T-cell (primary cell): ENCODE measurements around the gene AWAT1. TPM values are rescaled to one million over a fixed set of nuclear protein-coding genes. Genes with fewer than 3 reads are reported as not detected.
"Not testable (repeated sequence)": the region's sequence is repeated elsewhere in the genome, so short reads cannot be mapped to it uniquely, and the experiment has no call there.

Experiments used
- ATAC-seq, 4 experiments: fragments of 200-7000 bp in 3 of 4; fragments of 150-1000 bp in 1 of 4; cut with Tn5 transposase; replicated peaks in 1 of 4; 1 replicate in 3 of 4; 2 replicates in 1 of 4; pipeline ENCODE4 v1.10.0; 2021; ENCODE audit warnings: moderate library complexity in 3 of 4, mild to moderate bottlenecking in 2 of 4, moderate number of reproducible peaks in 1 of 4
- CTCF ChIA-PET, 2 donors: fragments of 300-600 bp; sonication (Branson Sonifier 250); formaldehyde crosslinking; loops; one replicate each; lab custom pipeline; 2022; ENCODE audit warnings: antibody characterized with exemption in 2 of 2; lab: Charles Lee
- POLR2A ChIA-PET, 2 donors: fragments of 300-600 bp; sonication (Branson Sonifier 250); formaldehyde crosslinking; loops; one replicate each; lab custom pipeline; 2022; ENCODE audit warnings: antibody characterized with exemption in 2 of 2; lab: Charles Lee
- DNase-seq, 35 experiments: peaks; one replicate each; pipeline versions ENCODE4 v3.0.0 to v3.0.0-alpha.2; 2013 to 2023
- H3K27ac ChIP-seq: one replicate; pipeline ENCODE4 v1.5.1; 2013; ENCODE audit warnings: low read length
- H3K27me3 ChIP-seq, 2 experiments: replicated peaks in 1 of 2; 1 replicate in 1 of 2; 2 replicates in 1 of 2; pipeline versions ENCODE4 v1.6.1 to v1.7.0; 2013; ENCODE audit warnings: low read length in 1 of 2, mixed read lengths in 1 of 2; ENCODE audit not compliant: control insufficient read depth in 2 of 2, insufficient read depth in 2 of 2; ENCODE audit errors: extremely low read depth in 1 of 2
- H3K36me3 ChIP-seq, 2 donors: 1 replicate in 1 of 2; 2 replicates in 1 of 2; pipeline versions ENCODE4 v1.6.1 to v1.7.0; 2013; ENCODE audit warnings: low read length in 1 of 2; ENCODE audit not compliant: control insufficient read depth in 2 of 2, insufficient read depth in 1 of 2; ENCODE audit errors: extremely low read depth in 1 of 2
- H3K4me1 ChIP-seq, 2 experiments: 1 replicate in 1 of 2; 2 replicates in 1 of 2; pipeline versions ENCODE4 v1.6.1 to v1.7.0; 2013; ENCODE audit warnings: low read length in 2 of 2, mixed read lengths in 1 of 2; ENCODE audit not compliant: insufficient read depth in 2 of 2, control insufficient read depth in 1 of 2; ENCODE audit errors: extremely low read depth in 1 of 2
- H3K4me3 ChIP-seq, 2 donors: 1 replicate in 1 of 2; 2 replicates in 1 of 2; pipeline versions ENCODE4 v1.5.1 to v1.7.0; 2013; ENCODE audit warnings: mild to moderate bottlenecking in 2 of 2, low read length in 1 of 2, moderate library complexity in 1 of 2; ENCODE audit not compliant: control insufficient read depth in 1 of 2; ENCODE audit errors: extremely low read depth in 1 of 2
- H3K9me3 ChIP-seq: 2 replicates; pipeline ENCODE4 v1.7.0; 2013
- H3K27ac Mint-ChIP-seq, 2 donors: one replicate each; pipeline ENCODE4 v1.8.0; 2020 to 2021; ENCODE audit warnings: mild to moderate bottlenecking in 2 of 2, mixed read lengths in 2 of 2
- H3K27me3 Mint-ChIP-seq, 2 donors: one replicate each; pipeline ENCODE4 v1.8.0; 2021 to 2022; ENCODE audit warnings: mixed read lengths in 2 of 2
- H3K36me3 Mint-ChIP-seq: one replicate; pipeline ENCODE4 v1.8.0; 2021; ENCODE audit warnings: mixed read lengths
- H3K4me1 Mint-ChIP-seq, 3 donors: one replicate each; pipeline ENCODE4 v1.8.0; 2020 to 2022; ENCODE audit warnings: mixed read lengths in 3 of 3, mild to moderate bottlenecking in 1 of 3
- H3K4me3 Mint-ChIP-seq, 3 donors: one replicate each; pipeline ENCODE4 v1.8.0; 2020 to 2022; ENCODE audit warnings: mild to moderate bottlenecking in 3 of 3, mixed read lengths in 3 of 3, moderate library complexity in 3 of 3
- H3K9me3 Mint-ChIP-seq, 3 donors: one replicate each; pipeline ENCODE4 v1.8.0; 2020 to 2022; ENCODE audit warnings: mixed read lengths in 3 of 3
- WGBS: methylation state at CpG from one replicate; pipeline ENCODE4 v1.1.5; 2013; ENCODE audit warnings: missing lambda C conversion rate; ENCODE audit not compliant: insufficient coverage; 5-methylcytosine and 5-hydroxymethylcytosine counted together
- total RNA-seq, 35 experiments: library from RNA in 6 of 35; stranded (reverse) in 6 of 35; fragments of 120-200 nt in 1 of 35; gene quantifications; one replicate each; pipeline versions ENCODE4 v1.2.1 to v1.2.4 and lab custom pipeline; 2013 to 2026

The AWAT1 gene
- total RNA-seq, 5 donors from 2014 or later (not counting 1 experiment from before 2014, with no cell fraction given) = not detected

GRCh38 chrX:70243601-70244000, 9.1 kb downstream of the AWAT1 start:
- H3K36me3 ChIP-seq, POLR2A ChIA-PET, DNase-seq, H3K9me3 Mint-ChIP-seq, H3K4me1 ChIP-seq, ATAC-seq, CTCF ChIA-PET, H3K27me3 ChIP-seq, H3K27ac ChIP-seq, H3K4me1 Mint-ChIP-seq, H3K27me3 Mint-ChIP-seq, H3K27ac Mint-ChIP-seq, H3K4me3 ChIP-seq, H3K4me3 Mint-ChIP-seq, H3K9me3 ChIP-seq, H3K36me3 Mint-ChIP-seq: not testable (repeated sequence)
- 20% methylated on average over 1 of the region's 5 CpGs for WGBS

- H3K27me3 Mint-ChIP-seq = peaks cover 0 to 9% of the 10 kb centered on the region in 2 donors
- WGBS = no CpG with 5 or more reads among the region's 6 CpGs
- Histone ChIP-seq H3K4me1 (no peaks in the 10 kb centered on the region), H3K36me3 (no peaks in the 10 kb centered on the region), H3K27ac (no peak overlapping the region), H3K9me3 (no peaks in the 10 kb centered on the region), H3K4me3 (no peak overlapping the region), H3K27me3 (no peaks in the 10 kb centered on the region)
- no peak overlapping the region for H3K4me3 Mint-ChIP-seq
- no peaks in the 10 kb centered on the region for H3K9me3 Mint-ChIP-seq
- no peaks in the 10 kb centered on the region for H3K4me1 Mint-ChIP-seq
- H3K27ac Mint-ChIP-seq = no peak overlapping the region
- H3K36me3 Mint-ChIP-seq = no peaks in the 10 kb centered on the region
- POLR2A ChIA-PET = no interaction called here
- CTCF ChIA-PET = no interaction called here
- ATAC-seq = no peak
- no peak for DNase-seq
Measured at GRCh38 chrX:70244881-70245280, 10.4 kb downstream of the AWAT1 start.

- H3K36me3 ChIP-seq = no peaks in the 10 kb centered on the region
- CTCF ChIA-PET = no interaction called here
- H3K27me3 Mint-ChIP-seq = peaks cover 0 to 9% of the 10 kb centered on the region in 2 donors
- no peaks in the 10 kb centered on the region for H3K27me3 ChIP-seq
- no peak for DNase-seq
- H3K4me3 Mint-ChIP-seq = no peak overlapping the region
- POLR2A ChIA-PET = no interaction called here
- H3K4me3 ChIP-seq = no peak overlapping the region
- H3K4me1 ChIP-seq = no peaks in the 10 kb centered on the region
- H3K9me3 ChIP-seq = no peaks in the 10 kb centered on the region
- H3K36me3 Mint-ChIP-seq = no peaks in the 10 kb centered on the region
- H3K9me3 Mint-ChIP-seq = no peaks in the 10 kb centered on the region
- no peak overlapping the region for H3K27ac ChIP-seq
- ATAC-seq = no peak
- no peak overlapping the region for H3K27ac Mint-ChIP-seq
- no peaks in the 10 kb centered on the region for H3K4me1 Mint-ChIP-seq
- WGBS = no CpG with 5 or more reads among the region's 2 CpGs
Measured at GRCh38 chrX:70247252-70247651, 12.8 kb downstream of the AWAT1 start.

- no CpG with 5 or more reads among the region's 2 CpGs for WGBS
- Mint-ChIP-seq H3K27ac (no peak overlapping the region), H3K27me3 (peaks cover 0 to 16% of the 10 kb centered on the region in 2 donors), H3K9me3 (no peaks in the 10 kb centered on the region), H3K36me3 (peaks cover 22% of the 10 kb centered on the region), H3K4me3 (no peak overlapping the region), H3K4me1 (no peaks in the 10 kb centered on the region)
- ATAC-seq = no peak
- POLR2A ChIA-PET = no interaction called here
- Histone ChIP-seq H3K4me1 (no peaks in the 10 kb centered on the region), H3K9me3 (no peaks in the 10 kb centered on the region), H3K27me3 (no peaks in the 10 kb centered on the region), H3K36me3 (no peaks in the 10 kb centered on the region), H3K4me3 (no peak overlapping the region), H3K27ac (no peak overlapping the region)
- CTCF ChIA-PET = no interaction called here
- DNase-seq = no peak
Measured at GRCh38 chrX:70252491-70252890, 18.0 kb downstream of the AWAT1 start.

GRCh38 chrX:70253377-70254062, 19.1 kb downstream of the AWAT1 start:
- Histone ChIP-seq H3K36me3 (no peaks in the 10 kb centered on the region), H3K9me3 (no peaks in the 10 kb centered on the region), H3K27ac (no peak overlapping the region), H3K27me3 (no peaks in the 10 kb centered on the region), H3K4me3 (no peak overlapping the region), H3K4me1 (no peaks in the 10 kb centered on the region)
- Mint-ChIP-seq H3K4me1 (no peaks in the 10 kb centered on the region), H3K27ac (no peak overlapping the region), H3K9me3 (no peaks in the 10 kb centered on the region), H3K4me3 (no peak overlapping the region), H3K36me3 (peaks cover 23% of the 10 kb centered on the region), H3K27me3 (peaks cover 0 to 16% of the 10 kb centered on the region in 2 donors)
- CTCF ChIA-PET = no interaction called here
- WGBS = no CpG with 5 or more reads among the region's 3 CpGs
- POLR2A ChIA-PET = no interaction called here
- DNase-seq (no peak), ATAC-seq (no peak)

GRCh38 chrX:70254063-70254400, 19.6 kb downstream of the AWAT1 start:
- H3K36me3 ChIP-seq = no peaks in the 10 kb centered on the region
- H3K36me3 Mint-ChIP-seq = peaks cover 28% of the 10 kb centered on the region
- H3K4me3 Mint-ChIP-seq = no peak overlapping the region
- no peaks in the 10 kb centered on the region for H3K27me3 ChIP-seq
- H3K4me1 ChIP-seq = no peaks in the 10 kb centered on the region
- H3K27ac Mint-ChIP-seq = no peak overlapping the region
- ATAC-seq (no peak), DNase-seq (no peak)
- H3K9me3 ChIP-seq = no peaks in the 10 kb centered on the region
- no peaks in the 10 kb centered on the region for H3K9me3 Mint-ChIP-seq
- H3K4me1 Mint-ChIP-seq = no peaks in the 10 kb centered on the region
- no CpG with 5 or more reads among the region's 1 CpG for whole genome bisulfite sequencing
- no peak overlapping the region for H3K4me3 ChIP-seq
- ChIA-PET CTCF (no interaction called here), POLR2A (no interaction called here)
- no peak overlapping the region for H3K27ac ChIP-seq
- peaks cover 0 to 16% of the 10 kb centered on the region in 2 donors for H3K27me3 Mint-ChIP-seq

GRCh38 chrX:70254909-70255308, 20.5 kb downstream of the AWAT1 start:
- no peaks in the 10 kb centered on the region for H3K4me1 ChIP-seq
- ChIA-PET POLR2A (no interaction called here), CTCF (no interaction called here)
- no peak overlapping the region for H3K4me3 ChIP-seq
- H3K4me1 Mint-ChIP-seq = no peaks in the 10 kb centered on the region
- H3K36me3 ChIP-seq = no peaks in the 10 kb centered on the region
- no peak overlapping the region for H3K27ac ChIP-seq
- no peaks in the 10 kb centered on the region for H3K9me3 Mint-ChIP-seq
- no CpG with 5 or more reads among the region's 3 CpGs for WGBS
- H3K9me3 ChIP-seq = no peaks in the 10 kb centered on the region
- H3K36me3 Mint-ChIP-seq = peaks cover 30% of the 10 kb centered on the region
- peaks cover 0 to 16% of the 10 kb centered on the region in 2 donors for H3K27me3 Mint-ChIP-seq
- no peak overlapping the region for H3K4me3 Mint-ChIP-seq
- H3K27ac Mint-ChIP-seq = no peak overlapping the region
- DNase-seq = no peak
- no peaks in the 10 kb centered on the region for H3K27me3 ChIP-seq
- no peak for ATAC-seq
